Activated T-cell treated with anti-CD3 and anti-CD28 coated beads, Interleukin-2, amount 50 U/mL, for 4 hours (primary cell): ENCODE results near the gene SCRT2. TPM values are rescaled to one million over a fixed set of nuclear protein-coding genes. Genes with fewer than 3 reads are reported as not detected.

ENCODE experiments used
- ATAC-seq, 2 donors: fragments of 200-7000 bp; cut with Tn5 transposase; one replicate each; pipeline ENCODE4 v1.10.0; 2021
- DNase-seq: peaks from one replicate; pipeline ENCODE4 v3.0.0-alpha.2; 2020
- H3K27me3 Mint-ChIP-seq: one replicate; pipeline ENCODE4 v1.8.0; 2021; ENCODE audit warnings: low read depth, mixed read lengths
- H3K36me3 Mint-ChIP-seq: one replicate; pipeline ENCODE4 v1.8.0; 2022; ENCODE audit warnings: mixed read lengths; ENCODE audit not compliant: insufficient read depth
- H3K4me1 Mint-ChIP-seq: one replicate; pipeline ENCODE4 v1.8.0; 2021; ENCODE audit warnings: low read depth, mixed read lengths
- H3K4me3 Mint-ChIP-seq: one replicate; pipeline ENCODE4 v1.8.0; 2021; ENCODE audit warnings: mild to moderate bottlenecking, moderate library complexity, mixed read lengths
- H3K9me3 Mint-ChIP-seq: one replicate; pipeline ENCODE4 v1.8.0; 2021; ENCODE audit warnings: mixed read lengths
- total RNA-seq, 3 donors: library from RNA; stranded (reverse); gene quantifications; one replicate each; pipeline ENCODE4 v1.2.1, GENCODE V29; 2021

The SCRT2 gene
- total RNA-seq, 3 donors from 2014 or later, result not detected

GRCh38 chr20:671252-672030, 4.2 kb downstream of the SCRT2 start:
- H3K27me3 Mint-ChIP-seq, result peaks cover 69% of the 10 kb centered on the region
- no peak for ATAC-seq

GRCh38 chr20:669573-669972, 6.0 kb downstream of the SCRT2 start:
- ATAC-seq (no peak), DNase-seq (no peak)
- Mint-ChIP-seq H3K4me3 (no peak overlapping the region), H3K36me3 (no peaks in the 10 kb centered on the region), H3K4me1 (no peaks in the 10 kb centered on the region), H3K27me3 (peaks cover 73% of the 10 kb centered on the region), H3K9me3 (no peaks in the 10 kb centered on the region)

More at GRCh38 chr20:671252-672030, 4.2 kb downstream of the SCRT2 start:
- Mint-ChIP-seq H3K9me3 (no peaks in the 10 kb centered on the region), H3K4me3 (no peak overlapping the region), H3K4me1 (peaks cover 6% of the 10 kb centered on the region), H3K36me3 (no peaks in the 10 kb centered on the region)
- no peak for DNase-seq

GRCh38 chr20:668638-669037, 7.0 kb downstream of the SCRT2 start:
- Mint-ChIP-seq H3K4me1 (no peaks in the 10 kb centered on the region), H3K27me3 (peaks cover 67% of the 10 kb centered on the region)

GRCh38 chr20:668050-668449, 7.6 kb downstream of the SCRT2 start:
- H3K4me1 Mint-ChIP-seq, result peaks cover 2% of the 10 kb centered on the region
- no peaks in the 10 kb centered on the region for H3K9me3 Mint-ChIP-seq
- no peaks in the 10 kb centered on the region for H3K36me3 Mint-ChIP-seq
- ATAC-seq (no peak), DNase-seq (no peak)
- H3K4me3 Mint-ChIP-seq, result no peak overlapping the region
- H3K27me3 Mint-ChIP-seq, result peaks cover 66% of the 10 kb centered on the region

More at GRCh38 chr20:668638-669037, 7.0 kb downstream of the SCRT2 start:
- DNase-seq (no peak), ATAC-seq (no peak)
- Mint-ChIP-seq H3K4me3 (no peak overlapping the region), H3K9me3 (no peaks in the 10 kb centered on the region), H3K36me3 (no peaks in the 10 kb centered on the region)

DNA sequence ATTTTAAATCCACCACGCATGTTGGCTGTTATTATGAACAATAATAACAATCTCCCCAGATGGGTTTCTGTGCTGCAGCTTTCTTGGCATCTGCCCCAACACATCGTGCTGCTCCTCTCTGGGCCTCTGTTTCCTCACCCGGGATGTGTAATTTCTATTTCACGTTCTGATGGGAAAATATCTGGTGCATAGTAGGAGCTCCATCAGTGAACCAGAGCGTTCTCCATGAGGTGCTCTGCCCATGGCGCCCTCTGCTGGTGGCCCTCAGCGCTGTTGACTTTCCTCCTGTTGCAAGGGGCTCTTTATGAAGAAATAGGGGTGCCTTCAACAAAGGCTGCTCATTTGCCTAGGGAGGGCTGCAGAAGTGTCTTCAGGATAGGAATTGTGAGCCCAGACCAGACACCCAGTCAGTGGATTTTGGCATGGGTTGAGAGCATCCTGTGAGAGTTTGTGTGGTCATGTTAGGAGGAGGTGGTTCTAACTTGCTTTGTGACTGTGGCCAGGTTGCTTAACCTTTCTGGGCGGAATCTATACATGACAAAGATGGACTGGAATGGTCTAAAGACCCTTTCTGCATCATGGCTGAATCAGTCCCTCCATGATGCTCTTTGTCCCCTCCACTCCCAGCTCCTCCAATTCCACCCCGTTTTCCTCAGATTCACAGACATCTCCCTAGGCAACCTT, 8.1 kb downstream of the SCRT2 start:
- ATAC-seq, result peak in 1 of 2 donors; percentile 42
- Mint-ChIP-seq H3K4me3 (no peak overlapping the region), H3K27me3 (peaks cover 67% of the 10 kb centered on the region)

GRCh38 chr20:666877-667276, 8.7 kb downstream of the SCRT2 start:
- no peak for DNase-seq
- ATAC-seq, result no peak
- Mint-ChIP-seq H3K4me1 (peaks cover 3% of the 10 kb centered on the region), H3K9me3 (no peaks in the 10 kb centered on the region), H3K36me3 (no peaks in the 10 kb centered on the region), H3K27me3 (peaks cover 67% of the 10 kb centered on the region), H3K4me3 (no peak overlapping the region)

More for the DNA sequence above, 8.1 kb downstream of the SCRT2 start:
- peak; percentile 57 for DNase-seq
- Mint-ChIP-seq H3K4me1 (peaks cover 3% of the 10 kb centered on the region), H3K9me3 (no peaks in the 10 kb centered on the region), H3K36me3 (no peaks in the 10 kb centered on the region)

GRCh38 chr20:665276-665675, 10.3 kb downstream of the SCRT2 start:
- DNase-seq (no peak), ATAC-seq (no peak)
- H3K4me1 Mint-ChIP-seq, result peaks cover 3% of the 10 kb centered on the region
- no peak overlapping the region for H3K4me3 Mint-ChIP-seq
- H3K27me3 Mint-ChIP-seq, result peaks cover 65% of the 10 kb centered on the region
- H3K9me3 Mint-ChIP-seq, result no peaks in the 10 kb centered on the region
- no peaks in the 10 kb centered on the region for H3K36me3 Mint-ChIP-seq

- DNase-seq (no peak), ATAC-seq (no peak)
- Mint-ChIP-seq H3K4me3 (no peak overlapping the region), H3K27me3 (peaks cover 71% of the 10 kb centered on the region), H3K36me3 (no peaks in the 10 kb centered on the region), H3K4me1 (peaks cover 3% of the 10 kb centered on the region), H3K9me3 (no peaks in the 10 kb centered on the region)
These were observed 11.0 kb downstream of the SCRT2 start for GRCh38 chr20:664576-664975.

- Mint-ChIP-seq H3K9me3 (no peaks in the 10 kb centered on the region), H3K27me3 (peaks cover 75% of the 10 kb centered on the region), H3K4me3 (no peak overlapping the region), H3K4me1 (peaks cover 3% of the 10 kb centered on the region), H3K36me3 (no peaks in the 10 kb centered on the region)
- ATAC-seq (no peak), DNase-seq (no peak)
These were observed 11.5 kb downstream of the SCRT2 start for GRCh38 chr20:664151-664550.

- no peaks in the 10 kb centered on the region for H3K9me3 Mint-ChIP-seq
- H3K4me1 Mint-ChIP-seq, result peaks cover 3% of the 10 kb centered on the region
- H3K27me3 Mint-ChIP-seq, result peaks cover 76% of the 10 kb centered on the region
- no peaks in the 10 kb centered on the region for H3K36me3 Mint-ChIP-seq
- peak; percentile 42 for ATAC-seq
- no peak overlapping the region for H3K4me3 Mint-ChIP-seq
- no peak for DNase-seq
These were observed 12.1 kb downstream of the SCRT2 start for GRCh38 chr20:663315-664090.

- H3K4me3 Mint-ChIP-seq, result no peak overlapping the region
- ATAC-seq (no peak), DNase-seq (no peak)
- no peaks in the 10 kb centered on the region for H3K9me3 Mint-ChIP-seq
- H3K27me3 Mint-ChIP-seq, result peaks cover 74% of the 10 kb centered on the region
- peaks cover 3% of the 10 kb centered on the region for H3K4me1 Mint-ChIP-seq
- no peaks in the 10 kb centered on the region for H3K36me3 Mint-ChIP-seq
These were observed 13.1 kb downstream of the SCRT2 start for GRCh38 chr20:662277-663192.

DNA sequence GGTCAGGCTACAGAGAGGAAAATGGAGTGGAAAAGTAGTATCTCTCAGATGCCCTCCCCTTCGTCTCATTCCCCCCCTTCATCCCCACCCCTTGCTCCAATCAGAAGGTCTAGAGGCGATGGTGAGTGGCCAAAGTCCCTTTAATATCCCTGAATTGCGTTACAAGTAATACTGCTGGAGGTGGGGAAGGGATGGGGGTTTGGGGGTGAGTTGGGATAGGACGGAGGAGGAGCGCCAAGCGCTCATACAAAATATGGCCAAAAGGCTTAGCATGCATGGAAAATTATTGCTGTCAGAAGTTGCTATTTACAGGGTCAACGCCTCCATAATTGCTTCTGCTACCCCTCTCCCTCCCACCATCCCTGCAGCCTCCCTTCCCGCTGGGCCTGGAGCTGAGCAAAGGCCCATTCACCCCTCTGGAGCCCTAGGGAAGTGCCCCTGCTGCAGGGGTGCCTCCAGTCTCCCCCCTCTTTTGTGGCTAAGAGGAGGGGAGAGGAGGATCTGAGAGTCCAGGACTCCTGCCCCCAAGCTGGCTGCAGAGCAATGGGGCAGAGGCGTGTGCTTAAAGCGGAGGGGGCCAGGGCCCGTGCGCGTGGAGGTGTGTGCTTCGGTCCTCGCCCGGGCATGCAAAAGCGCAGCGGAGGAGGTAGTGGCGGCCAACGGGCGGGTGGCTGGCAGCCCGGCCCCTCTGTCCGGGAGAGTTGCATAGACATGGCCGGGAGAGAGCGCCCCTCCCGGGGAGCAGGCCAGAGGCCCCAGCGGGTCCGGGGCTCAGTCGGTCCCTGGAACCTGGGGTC, 13.9 kb downstream of the SCRT2 start:
- Mint-ChIP-seq H3K27me3 (peaks cover 70% of the 10 kb centered on the region), H3K9me3 (no peaks in the 10 kb centered on the region), H3K4me3 (no peak overlapping the region), H3K36me3 (no peaks in the 10 kb centered on the region), H3K4me1 (peaks cover 3% of the 10 kb centered on the region)
- no peak for ATAC-seq
- no peak for DNase-seq

DNA sequence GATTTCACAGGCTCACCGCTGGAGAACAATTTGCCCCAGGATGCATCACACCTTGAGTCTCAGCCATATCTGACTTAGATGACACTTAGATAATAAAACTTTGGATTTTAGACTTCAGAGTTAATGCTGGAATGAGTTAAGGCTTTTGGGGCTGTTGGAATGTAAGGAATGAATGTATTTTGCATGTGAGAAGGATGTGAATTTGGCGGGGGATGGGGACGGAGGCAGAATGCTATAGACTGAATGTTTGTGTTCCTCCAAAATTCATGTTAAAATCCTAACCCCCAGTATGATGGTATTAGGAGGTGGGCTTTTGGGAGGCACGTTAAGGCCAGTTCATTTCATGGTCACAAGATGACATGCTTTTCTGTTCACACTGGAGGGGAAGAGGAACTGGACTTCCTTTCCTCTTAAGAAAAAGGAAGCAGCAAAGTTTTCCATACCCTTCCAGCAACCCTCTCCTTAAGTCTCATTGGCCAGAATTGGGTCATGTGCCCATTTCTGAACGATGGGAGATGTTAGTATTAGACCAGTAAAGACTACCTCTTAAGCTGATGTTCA, 16.8 kb downstream of the SCRT2 start:
- ATAC-seq (no peak), DNase-seq (no peak)
- peaks cover 48% of the 10 kb centered on the region for H3K27me3 Mint-ChIP-seq
- no peaks in the 10 kb centered on the region for H3K9me3 Mint-ChIP-seq
- H3K4me1 Mint-ChIP-seq, result peaks cover 10% of the 10 kb centered on the region
- no peaks in the 10 kb centered on the region for H3K36me3 Mint-ChIP-seq
- no peak overlapping the region for H3K4me3 Mint-ChIP-seq
